Karpas-422 (cell line): Measurements from ENCODE around the gene CYYR1. TPM values are rescaled to one million over a fixed set of nuclear protein-coding genes. Genes with fewer than 3 reads are reported as not detected.

ENCODE experiments used
- DNase-seq: peaks from one replicate; pipeline ENCODE4 v3.0.0-alpha.2; 2015
- H2AFZ ChIP-seq: fragments of 200-600 bp; sonication (generic); 2 replicates; pipeline ENCODE4 v1.6.1; 2014; ENCODE audit warnings: antibody characterized with exemption, low read length, mixed read lengths
- H3K27ac ChIP-seq: fragments of 200-600 bp; sonication (generic); 2 replicates; pipeline ENCODE4 v1.5.1; 2014; ENCODE audit warnings: mild to moderate bottlenecking, low read length, moderate library complexity
- H3K27me3 ChIP-seq: fragments of 200-600 bp; sonication (generic); 2 replicates; pipeline ENCODE4 v1.6.1; 2014; ENCODE audit warnings: low read length, mixed read lengths
- H3K36me3 ChIP-seq: fragments of 200-600 bp; sonication (generic); 2 replicates; pipeline ENCODE4 v1.6.1; 2014; ENCODE audit warnings: low read length, mixed read lengths; ENCODE audit not compliant: insufficient read depth
- H3K4me1 ChIP-seq: fragments of 200-600 bp; sonication (generic); 2 replicates; pipeline ENCODE4 v1.6.1; 2014; ENCODE audit warnings: mild to moderate bottlenecking, low read length, mixed read lengths
- H3K4me2 ChIP-seq: fragments of 200-600 bp; sonication (generic); 2 replicates; pipeline ENCODE4 v1.6.1; 2014; ENCODE audit warnings: low read length, low read depth, mild to moderate bottlenecking; ENCODE audit not compliant: poor library complexity, severe bottlenecking
- H3K4me3 ChIP-seq: fragments of 200-600 bp; sonication (generic); 2 replicates; pipeline ENCODE4 v1.5.1; 2014; ENCODE audit warnings: mild to moderate bottlenecking, antibody characterized with exemption, low read length, mixed read lengths
- H3K79me2 ChIP-seq: fragments of 200-600 bp; sonication (generic); 2 replicates; pipeline ENCODE4 v1.6.1; 2014; ENCODE audit warnings: mild to moderate bottlenecking, low read length, mixed read lengths
- H3K9ac ChIP-seq: fragments of 200-600 bp; sonication (generic); 2 replicates; pipeline ENCODE4 v1.6.0; 2014; ENCODE audit warnings: low read length
- H3K9me2 ChIP-seq: fragments of 200-600 bp; sonication (generic), shearing (Covaris generic); replicated peaks from 2 replicates; pipeline ENCODE4 v1.6.0; 2014; ENCODE audit warnings: mild to moderate bottlenecking, low read length, moderate library complexity; ENCODE audit not compliant: insufficient read depth
- H3K9me3 ChIP-seq: fragments of 300-700, 200-600 bp; sonication (generic); 2 replicates; pipeline ENCODE4 v1.6.1; 2014; ENCODE audit warnings: low read length, mixed read lengths
- H4K20me1 ChIP-seq: fragments of 200-600 bp; sonication (generic); 2 replicates; pipeline ENCODE4 v1.6.1; 2014; ENCODE audit warnings: mild to moderate bottlenecking, antibody characterized with exemption, low read length, low read depth; ENCODE audit not compliant: insufficient read depth
- total RNA-seq: library from RNA; depleted of rRNA; stranded (reverse); fragments of >200 nt; shearing (Covaris generic); gene quantifications from 2 replicates; pipeline ENCODE4 v1.2.3, GENCODE V29; 2014; ENCODE audit warnings: low replicate concordance

CYYR1 gene
- total RNA-seq, 1 experiment from 2014 or later = not detected

DNA sequence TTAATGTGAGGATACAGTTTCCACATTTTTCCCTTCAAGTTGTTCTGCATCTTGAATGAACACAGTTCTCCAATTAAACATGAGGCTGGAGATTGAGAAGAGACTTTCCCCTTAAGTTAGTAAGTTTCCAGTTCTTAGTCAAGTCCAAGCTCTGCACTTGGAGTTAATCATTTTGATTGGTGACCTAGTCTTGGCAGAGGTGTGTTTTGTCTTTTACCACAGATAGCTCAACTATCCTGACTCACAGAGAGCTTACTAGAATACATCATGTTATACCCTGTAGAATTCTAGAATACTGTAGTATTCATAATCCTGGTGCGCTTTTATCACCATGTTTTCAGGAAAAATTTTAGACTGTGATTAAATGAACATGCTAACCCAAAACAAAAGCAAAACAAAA is 129.2 kb downstream of the CYYR1 start:
- Histone ChIP-seq H3K79me2 (no peaks in the 10 kb centered on the region), H3K4me3 (no peak overlapping the region), H3K9me2 (no peaks in the 10 kb centered on the region), H2AFZ (no peak overlapping the region), H3K36me3 (no peaks in the 10 kb centered on the region), H3K4me1 (no peaks in the 10 kb centered on the region), H4K20me1 (no peaks in the 10 kb centered on the region), H3K9me3 (peaks cover 34% of the 10 kb centered on the region), H3K9ac (no peak overlapping the region), H3K27me3 (no peaks in the 10 kb centered on the region), H3K27ac (no peak overlapping the region), H3K4me2 (no peak overlapping the region)
- DNase-seq = no peak

DNA sequence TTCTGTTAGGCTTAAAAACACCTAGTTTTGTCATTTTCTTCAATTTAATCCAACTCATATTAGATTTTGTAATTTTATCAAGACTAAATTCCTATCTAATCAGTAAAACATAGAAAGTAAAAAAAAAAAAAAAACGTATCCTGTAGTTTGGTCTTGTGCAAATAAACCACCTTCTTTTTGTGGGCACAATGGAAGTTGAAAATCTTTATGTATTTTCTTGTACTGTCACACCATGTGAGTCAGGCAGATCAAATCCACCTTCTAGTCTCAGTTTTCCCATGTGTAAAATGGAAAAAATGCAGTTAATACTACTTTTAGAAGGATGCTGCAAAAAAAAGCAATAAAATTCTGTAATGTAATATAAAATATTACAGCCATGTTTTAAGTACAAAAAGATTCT is 129.8 kb downstream of the CYYR1 start:
- Histone ChIP-seq H3K79me2 (no peaks in the 10 kb centered on the region), H4K20me1 (no peaks in the 10 kb centered on the region), H3K4me1 (no peaks in the 10 kb centered on the region), H3K27me3 (no peaks in the 10 kb centered on the region), H2AFZ (no peak overlapping the region), H3K27ac (no peak overlapping the region), H3K9ac (no peak overlapping the region), H3K4me2 (no peak overlapping the region), H3K36me3 (no peaks in the 10 kb centered on the region), H3K9me3 (peaks cover 35% of the 10 kb centered on the region), H3K4me3 (no peak overlapping the region), H3K9me2 (no peaks in the 10 kb centered on the region)
- DNase-seq = no peak

DNA sequence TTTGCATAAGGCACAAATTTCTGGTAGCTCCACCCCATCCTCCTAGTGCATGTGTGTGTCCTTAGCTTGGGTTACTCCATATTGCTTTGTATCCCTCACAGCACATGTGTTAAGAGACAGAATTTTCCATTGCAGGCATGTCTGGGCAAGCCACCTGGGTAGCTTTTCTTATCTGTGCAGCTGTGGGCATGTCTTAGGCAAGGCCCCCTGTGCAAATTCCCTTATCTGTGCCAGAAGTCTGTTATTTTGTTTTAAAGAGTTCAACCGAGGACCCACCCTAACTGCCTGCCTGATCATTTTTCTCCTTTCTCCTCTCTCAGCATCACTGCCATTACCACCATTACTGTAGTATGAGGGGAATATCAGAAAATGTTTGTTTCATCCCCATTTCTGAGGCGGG is 131.9 kb downstream of the CYYR1 start:
- Histone ChIP-seq H3K27me3 (no peaks in the 10 kb centered on the region), H3K9me2 (no peaks in the 10 kb centered on the region), H3K9me3 (peaks cover 34% of the 10 kb centered on the region), H3K4me2 (no peak overlapping the region), H3K27ac (no peak overlapping the region), H2AFZ (no peak overlapping the region), H3K4me1 (no peaks in the 10 kb centered on the region), H4K20me1 (no peaks in the 10 kb centered on the region), H3K36me3 (no peaks in the 10 kb centered on the region), H3K79me2 (no peaks in the 10 kb centered on the region), H3K9ac (no peak overlapping the region), H3K4me3 (no peak overlapping the region)
- no peak for DNase-seq

DNA sequence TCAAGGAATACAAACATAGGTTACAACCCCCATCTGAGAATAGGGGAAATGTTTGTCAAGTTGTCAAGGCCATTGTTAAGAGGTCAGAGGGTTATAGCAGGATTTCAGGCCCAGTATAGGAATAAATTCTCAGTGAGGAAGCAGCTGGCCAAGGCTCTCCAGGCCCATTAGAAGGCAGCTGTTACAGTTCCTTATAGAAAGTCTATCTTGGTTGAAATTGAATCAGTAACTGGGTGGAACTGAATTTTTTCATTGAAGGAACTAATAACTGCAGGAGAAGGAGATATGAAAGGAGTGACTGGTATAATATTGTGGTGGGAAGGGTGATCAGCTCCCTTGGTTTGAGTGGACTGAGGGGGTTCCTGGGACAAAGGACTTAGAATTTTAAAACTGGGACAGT is 134.1 kb downstream of the CYYR1 start:
- H3K9me2 ChIP-seq = no peaks in the 10 kb centered on the region
- H3K9ac ChIP-seq = no peak overlapping the region
- H3K36me3 ChIP-seq = no peaks in the 10 kb centered on the region
- no peak for DNase-seq
- H3K27me3 ChIP-seq = no peaks in the 10 kb centered on the region
- H3K4me2 ChIP-seq = no peak overlapping the region
- H3K9me3 ChIP-seq = peaks cover 33% of the 10 kb centered on the region
- H3K79me2 ChIP-seq = no peaks in the 10 kb centered on the region
- no peak overlapping the region for H2AFZ ChIP-seq
- H3K4me3 ChIP-seq = no peak overlapping the region
- H4K20me1 ChIP-seq = no peaks in the 10 kb centered on the region
- H3K27ac ChIP-seq = no peak overlapping the region
- no peaks in the 10 kb centered on the region for H3K4me1 ChIP-seq

DNA sequence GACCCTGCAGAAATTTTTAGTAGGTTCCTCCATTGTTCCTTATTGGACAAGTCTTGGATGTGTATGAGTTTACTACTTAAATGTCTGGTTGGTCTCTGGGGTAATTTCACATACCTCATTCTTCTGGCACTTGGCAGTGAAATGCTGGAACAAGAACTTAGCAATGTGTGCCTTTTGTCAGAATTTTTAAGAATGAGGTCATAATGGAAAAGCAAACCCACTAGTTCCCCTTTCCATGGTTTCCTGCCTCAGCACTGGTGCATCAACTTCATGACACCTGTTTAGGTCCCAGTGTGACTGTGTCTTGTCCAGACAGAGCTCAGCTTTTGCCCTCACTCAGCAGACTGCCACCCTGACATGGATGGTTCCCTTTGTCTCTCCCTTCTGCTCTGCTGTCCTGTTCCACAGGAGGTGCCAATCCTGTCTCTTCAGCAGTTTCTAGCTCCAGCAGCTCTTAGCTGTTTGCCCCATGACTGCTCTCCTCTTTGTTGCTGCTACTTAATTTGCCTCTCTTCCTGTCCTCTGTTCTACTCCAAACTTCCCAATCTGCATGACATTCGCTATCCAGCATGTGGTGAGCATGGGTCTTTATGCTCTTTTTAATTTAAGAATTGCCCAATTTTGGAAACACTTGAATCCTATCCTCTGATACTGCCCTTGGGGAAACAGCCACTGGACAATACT is 135.6 kb downstream of the CYYR1 start:
- no peaks in the 10 kb centered on the region for H3K79me2 ChIP-seq
- H2AFZ ChIP-seq = no peak overlapping the region
- H3K9me3 ChIP-seq = peaks cover 41% of the 10 kb centered on the region
- no peak overlapping the region for H3K4me3 ChIP-seq
- H4K20me1 ChIP-seq = no peaks in the 10 kb centered on the region
- H3K27me3 ChIP-seq = no peaks in the 10 kb centered on the region
- no peak overlapping the region for H3K4me2 ChIP-seq
- H3K36me3 ChIP-seq = no peaks in the 10 kb centered on the region
- H3K27ac ChIP-seq = no peak overlapping the region
- H3K9me2 ChIP-seq = no peaks in the 10 kb centered on the region
- no peak for DNase-seq
- no peak overlapping the region for H3K9ac ChIP-seq
- no peaks in the 10 kb centered on the region for H3K4me1 ChIP-seq

DNA sequence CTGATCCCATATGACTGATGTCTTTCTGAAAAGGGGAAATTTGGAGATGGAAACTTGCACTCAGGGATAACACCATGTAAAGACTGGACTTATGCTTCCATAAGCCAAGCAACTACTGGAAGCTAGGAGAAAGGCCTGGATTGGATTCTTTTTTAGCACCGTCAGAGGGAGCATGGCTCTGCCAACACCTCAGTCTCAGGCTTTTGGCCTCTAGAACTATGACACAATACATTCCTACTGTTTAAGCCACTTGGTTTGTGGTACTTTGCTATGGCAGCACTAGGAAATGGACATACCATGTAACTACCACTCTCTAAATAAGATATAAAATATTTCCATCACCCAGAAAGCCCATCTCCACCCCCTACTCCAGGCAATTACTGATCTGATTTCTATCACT is 139.7 kb downstream of the CYYR1 start:
- H3K79me2 ChIP-seq = no peaks in the 10 kb centered on the region
- no peaks in the 10 kb centered on the region for H3K4me1 ChIP-seq
- H3K4me3 ChIP-seq = no peak overlapping the region
- H2AFZ ChIP-seq = no peak overlapping the region
- no peaks in the 10 kb centered on the region for H3K9me2 ChIP-seq
- no peaks in the 10 kb centered on the region for H3K36me3 ChIP-seq
- no peak overlapping the region for H3K9ac ChIP-seq
- H3K27ac ChIP-seq = no peak overlapping the region
- H4K20me1 ChIP-seq = no peaks in the 10 kb centered on the region
- peaks cover 49% of the 10 kb centered on the region for H3K9me3 ChIP-seq
- no peaks in the 10 kb centered on the region for H3K27me3 ChIP-seq
- H3K4me2 ChIP-seq = no peak overlapping the region
- no peak for DNase-seq

DNA sequence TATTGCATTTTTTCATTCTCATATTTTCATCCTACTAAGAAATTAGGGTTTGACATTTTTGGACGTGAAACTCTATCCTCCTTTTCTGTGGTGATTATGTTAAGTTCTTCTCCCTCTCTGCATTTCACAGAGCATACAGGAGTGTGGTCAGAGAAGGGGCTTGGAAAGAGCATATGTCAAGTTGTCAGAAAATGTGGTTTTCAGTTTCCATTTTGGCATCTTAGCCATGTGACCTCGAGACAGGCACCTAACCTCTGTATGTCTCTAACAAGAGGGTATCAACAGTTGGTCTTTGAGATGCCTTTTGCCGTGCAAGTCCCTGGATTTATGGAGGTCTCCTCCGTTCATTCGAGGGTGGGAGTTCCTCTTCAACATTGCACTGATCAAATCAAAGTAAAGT is 140.7 kb downstream of the CYYR1 start:
- Histone ChIP-seq H2AFZ (no peak overlapping the region), H3K4me3 (no peak overlapping the region), H3K9ac (no peak overlapping the region), H3K4me2 (no peak overlapping the region), H3K27me3 (no peaks in the 10 kb centered on the region), H3K9me3 (peaks cover 41% of the 10 kb centered on the region), H3K9me2 (no peaks in the 10 kb centered on the region), H3K79me2 (no peaks in the 10 kb centered on the region), H3K36me3 (no peaks in the 10 kb centered on the region), H4K20me1 (no peaks in the 10 kb centered on the region), H3K4me1 (no peaks in the 10 kb centered on the region), H3K27ac (no peak overlapping the region)
- no peak for DNase-seq

DNA sequence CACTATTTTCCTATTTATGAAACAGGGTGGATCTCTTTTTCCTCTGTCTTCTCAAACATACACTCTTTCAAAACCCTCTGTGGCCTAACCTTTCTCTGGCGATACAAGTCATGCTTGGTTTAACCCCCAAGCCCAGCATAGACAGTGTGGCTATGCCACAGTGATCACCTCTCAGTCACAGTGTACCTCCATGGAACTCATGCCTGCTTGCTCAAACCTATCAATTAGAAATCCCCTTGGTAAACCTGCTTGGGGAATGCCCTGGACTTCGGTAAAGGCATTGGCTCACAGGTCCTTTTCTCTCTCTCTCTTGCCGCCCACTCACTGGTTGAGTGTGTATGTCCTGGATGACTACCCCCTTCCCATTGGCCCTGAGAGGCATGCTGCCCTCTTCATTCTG is 147.5 kb downstream of the CYYR1 start:
- no peak overlapping the region for H3K4me2 ChIP-seq
- H2AFZ ChIP-seq = no peak overlapping the region
- peaks cover 16% of the 10 kb centered on the region for H3K9me3 ChIP-seq
- no peak overlapping the region for H3K4me3 ChIP-seq
- no peaks in the 10 kb centered on the region for H3K27me3 ChIP-seq
- H4K20me1 ChIP-seq = no peaks in the 10 kb centered on the region
- no peak for DNase-seq
- H3K79me2 ChIP-seq = no peaks in the 10 kb centered on the region
- no peaks in the 10 kb centered on the region for H3K4me1 ChIP-seq
- H3K9me2 ChIP-seq = no peaks in the 10 kb centered on the region
- no peak overlapping the region for H3K9ac ChIP-seq
- no peak overlapping the region for H3K27ac ChIP-seq
- H3K36me3 ChIP-seq = no peaks in the 10 kb centered on the region

DNA sequence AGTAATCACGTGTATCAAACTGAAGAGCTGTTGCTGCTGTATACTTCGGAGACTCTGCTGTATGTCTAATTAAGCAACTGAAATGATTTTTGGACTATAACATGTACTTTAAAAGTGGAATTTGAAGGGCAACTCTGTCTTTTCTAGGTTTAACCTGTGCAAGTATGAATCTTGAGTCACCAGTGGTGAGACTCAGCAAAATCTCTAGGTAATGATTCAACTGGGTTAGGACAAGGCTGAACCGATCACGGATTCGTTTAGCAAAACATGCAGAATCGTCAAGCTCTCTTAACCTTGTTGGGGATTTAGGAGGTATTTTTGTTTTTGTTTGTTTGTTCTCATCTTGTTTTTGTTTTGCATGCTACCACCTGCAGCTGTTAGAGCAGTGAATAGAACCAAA is 149.6 kb downstream of the CYYR1 start:
- Histone ChIP-seq H3K79me2 (no peaks in the 10 kb centered on the region), H3K27me3 (no peaks in the 10 kb centered on the region), H3K9me2 (no peaks in the 10 kb centered on the region), H3K27ac (no peak overlapping the region), H3K9me3 (peaks cover 8% of the 10 kb centered on the region), H4K20me1 (no peaks in the 10 kb centered on the region), H3K9ac (no peak overlapping the region), H3K4me3 (no peak overlapping the region), H3K4me2 (no peak overlapping the region), H3K36me3 (no peaks in the 10 kb centered on the region), H3K4me1 (no peaks in the 10 kb centered on the region), H2AFZ (no peak overlapping the region)
- DNase-seq = no peak
